ENCODE data around the gene DSG1. TPM values are rescaled to one million over a fixed set of nuclear protein-coding genes. Genes with fewer than 3 reads are reported as not detected.

The DSG1 gene
- polyA plus RNA-seq, 3 donors = not detected

DNA sequence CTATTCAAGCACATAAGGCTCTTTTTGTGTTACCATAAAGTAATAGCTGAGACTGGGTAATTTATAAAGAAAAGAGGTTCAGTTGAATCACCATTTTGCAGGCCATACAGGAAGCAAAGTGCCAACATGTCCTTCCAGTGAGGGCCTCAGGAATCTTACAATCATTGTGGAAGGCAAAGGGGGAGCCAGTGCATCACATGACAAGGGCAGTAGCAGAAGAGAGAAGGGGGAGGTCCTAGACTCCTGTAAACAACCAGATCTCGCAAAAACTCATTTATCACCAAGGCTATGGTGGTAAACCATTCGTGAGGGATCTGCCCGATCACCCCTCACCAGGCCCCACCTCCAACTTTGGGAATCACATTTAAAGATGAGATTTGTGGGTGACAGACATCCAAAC is 75.3 kb downstream of the DSG1 start:
- Histone ChIP-seq H3K27me3 (ENCODE audit: control insufficient read depth in 2 of 2, insufficient read depth in 2 of 2, low read length in 2 of 2) (no peaks in the 10 kb centered on the region), H3K9me3 (replicated peaks in 1 of 2; ENCODE audit: control insufficient read depth in 1 of 2, insufficient read depth in 1 of 2, low read length in 2 of 2) (no peaks in the 10 kb centered on the region), H2AFZ (ENCODE audit: insufficient read depth, low read depth, low read length, poor library complexity, severe bottlenecking) (no peak overlapping the region), H4K20me1 (ENCODE audit: insufficient read depth, low read length) (no peaks in the 10 kb centered on the region), H3K9ac (ENCODE audit: insufficient read depth, low read length, poor library complexity, severe bottlenecking) (no peak overlapping the region), H3K27ac (ENCODE audit: low read depth in 1 of 2, low read length in 2 of 2) (no peak overlapping the region), H3K4me3 (replicated peaks in 1 of 3; ENCODE audit: low read depth in 2 of 3, low read length in 3 of 3) (no peak overlapping the region), H3K4me2 (replicated peaks; ENCODE audit: extremely low read depth, low read length, poor library complexity, severe bottlenecking) (no peak overlapping the region), H3K4me1 (ENCODE audit: control insufficient read depth in 1 of 2, insufficient read depth in 2 of 2, low read length in 2 of 2) (no peaks in the 10 kb centered on the region), H3K36me3 (replicated peaks in 1 of 2; ENCODE audit: control insufficient read depth in 1 of 2, insufficient read depth in 2 of 2, low read length in 2 of 2) (no peaks in the 10 kb centered on the region), H3K79me2 (ENCODE audit: insufficient read depth, low read length) (no peaks in the 10 kb centered on the region)
- Mint-ChIP-seq H3K27me3 (ENCODE audit: low read depth in 3 of 3) (no peaks in the 10 kb centered on the region), H3K9me3 (peaks cover 0 to 3% (median 0%) of the 10 kb centered on the region in 7 donors), H3K4me1 (no peaks in the 10 kb centered on the region), H3K4me3 (no peak overlapping the region), H3K36me3 (no peaks in the 10 kb centered on the region), H3K27ac (peak overlapping the region in 1 of 7 donors; percentile 53)
- TF ChIP-seq, protein P1, sequence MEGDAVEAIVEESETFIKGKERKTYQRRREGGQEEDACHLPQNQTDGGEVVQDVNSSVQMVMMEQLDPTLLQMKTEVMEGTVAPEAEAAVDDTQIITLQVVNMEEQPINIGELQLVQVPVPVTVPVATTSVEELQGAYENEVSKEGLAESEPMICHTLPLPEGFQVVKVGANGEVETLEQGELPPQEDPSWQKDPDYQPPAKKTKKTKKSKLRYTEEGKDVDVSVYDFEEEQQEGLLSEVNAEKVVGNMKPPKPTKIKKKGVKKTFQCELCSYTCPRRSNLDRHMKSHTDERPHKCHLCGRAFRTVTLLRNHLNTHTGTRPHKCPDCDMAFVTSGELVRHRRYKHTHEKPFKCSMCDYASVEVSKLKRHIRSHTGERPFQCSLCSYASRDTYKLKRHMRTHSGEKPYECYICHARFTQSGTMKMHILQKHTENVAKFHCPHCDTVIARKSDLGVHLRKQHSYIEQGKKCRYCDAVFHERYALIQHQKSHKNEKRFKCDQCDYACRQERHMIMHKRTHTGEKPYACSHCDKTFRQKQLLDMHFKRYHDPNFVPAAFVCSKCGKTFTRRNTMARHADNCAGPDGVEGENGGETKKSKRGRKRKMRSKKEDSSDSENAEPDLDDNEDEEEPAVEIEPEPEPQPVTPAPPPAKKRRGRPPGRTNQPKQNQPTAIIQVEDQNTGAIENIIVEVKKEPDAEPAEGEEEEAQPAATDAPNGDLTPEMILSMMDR (IDR thresholded peaks at IDR 0.05) = no peak
- intact Hi-C loops (cut with micrococcal nuclease) = no loop called here
- DNase-seq = no peak
- WGBS (ENCODE audit: insufficient coverage) = no CpG with 5 or more reads among the region's 3 CpGs

DNA sequence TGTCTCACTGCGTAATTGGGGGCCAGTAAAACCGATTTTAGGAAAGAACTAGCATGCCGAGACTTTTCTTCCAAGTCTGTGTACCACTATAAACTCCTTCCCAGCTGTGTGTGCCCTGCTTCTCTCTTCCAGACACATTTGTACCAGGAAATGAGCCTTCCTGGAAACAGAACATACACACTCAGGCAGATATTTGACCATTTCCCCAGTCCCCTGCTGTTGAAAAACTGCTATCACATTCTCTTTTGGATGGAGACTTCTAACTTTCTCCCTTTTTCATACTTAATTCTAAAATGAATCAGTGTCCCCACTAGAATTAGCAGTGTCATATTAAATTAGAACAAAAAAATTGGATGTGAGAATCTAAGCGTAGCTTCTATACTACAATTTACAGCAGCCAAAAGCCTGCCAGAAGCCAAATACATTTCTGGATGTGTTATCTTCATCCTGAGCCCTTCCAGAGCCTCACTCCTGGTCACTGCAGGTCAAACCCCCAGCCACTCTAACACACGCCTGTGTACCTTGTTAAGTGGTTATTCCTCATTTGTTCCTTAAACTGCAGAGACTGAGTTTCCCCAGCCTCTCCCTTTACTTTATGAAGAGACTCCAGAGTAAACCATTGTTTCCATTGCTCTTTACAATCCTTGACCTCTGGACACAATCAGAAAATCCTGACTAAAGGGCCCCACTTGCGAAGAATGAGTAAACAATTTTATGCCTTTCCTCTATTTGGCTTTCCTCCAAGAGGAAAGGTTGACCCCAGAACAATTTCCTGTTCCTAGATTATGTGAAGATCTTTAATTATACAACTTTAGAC is 79.0 kb downstream of the DSG1 start:
- Mint-ChIP-seq H3K4me3 (no peak overlapping the region), H3K27ac (no peak overlapping the region), H3K4me1 (no peaks in the 10 kb centered on the region), H3K27me3 (ENCODE audit: low read depth in 3 of 3) (peaks cover 0 to 2% (median 0%) of the 10 kb centered on the region in 3 donors), H3K36me3 (no peaks in the 10 kb centered on the region), H3K9me3 (peaks cover 0 to 3% (median 0%) of the 10 kb centered on the region in 7 donors)
- H4K20me1 ChIP-seq (ENCODE audit: insufficient read depth, low read length) = no peaks in the 10 kb centered on the region
- no peak overlapping the region for H3K27ac ChIP-seq (ENCODE audit: low read depth in 1 of 2, low read length in 2 of 2)
- H3K9me3 ChIP-seq (replicated peaks in 1 of 2; ENCODE audit: control insufficient read depth in 1 of 2, insufficient read depth in 1 of 2, low read length in 2 of 2) = no peaks in the 10 kb centered on the region
- no peak for DNase-seq
- H3K4me2 ChIP-seq (replicated peaks; ENCODE audit: extremely low read depth, low read length, poor library complexity, severe bottlenecking) = no peak overlapping the region
- intact Hi-C loops (cut with micrococcal nuclease) = no loop called here
- H3K9ac ChIP-seq (ENCODE audit: insufficient read depth, low read length, poor library complexity, severe bottlenecking) = no peak overlapping the region
- H3K79me2 ChIP-seq (ENCODE audit: insufficient read depth, low read length) = no peaks in the 10 kb centered on the region
- no peak overlapping the region for H3K4me3 ChIP-seq (replicated peaks in 1 of 3; ENCODE audit: low read depth in 2 of 3, low read length in 3 of 3)
- WGBS (ENCODE audit: insufficient coverage) = 75% methylated on average over 4 of the region's 6 CpGs
- TF ChIP-seq, protein P1 (IDR thresholded peaks at IDR 0.05) = no peak
- H3K4me1 ChIP-seq (ENCODE audit: control insufficient read depth in 1 of 2, insufficient read depth in 2 of 2, low read length in 2 of 2) = no peaks in the 10 kb centered on the region
- H3K36me3 ChIP-seq (replicated peaks in 1 of 2; ENCODE audit: control insufficient read depth in 1 of 2, insufficient read depth in 2 of 2, low read length in 2 of 2) = no peaks in the 10 kb centered on the region
- H3K27me3 ChIP-seq (ENCODE audit: control insufficient read depth in 2 of 2, insufficient read depth in 2 of 2, low read length in 2 of 2) = no peaks in the 10 kb centered on the region
- no peak overlapping the region for H2AFZ ChIP-seq (ENCODE audit: insufficient read depth, low read depth, low read length, poor library complexity, severe bottlenecking)

All from CD14-positive monocyte (primary cell).